ENCODE results near the gene TLR10. TPM values are rescaled to one million over a fixed set of nuclear protein-coding genes. Genes with fewer than 3 reads are reported as not detected.
A peak's percentile ranks its signal among the peaks of the same experiment; 100 is the strongest.

Gene TLR10
- total and polyA plus RNA-seq, 9 of the 15 experiments (the other 6 are each of a cell fraction or from before 2014, with no cell fraction given), result 0.03 to 0.05 TPM; not detected in 7

GRCh38 chr4:38822748-38823303 lies 40.0 kb upstream of the TLR10 start:
- CTCF ChIA-PET (ENCODE audit: low intra/inter-chr PET ratio), result no interaction called here
- POLR2A ChIA-PET, result interaction anchor here (1.0 kb wide), 1 partner anchor 10 kb away, joined by 4 read pairs; no protein-coding TSS in a partner anchor
- Histone ChIP-seq H3K27me3 (ENCODE audit: control insufficient read depth in 2 of 2, insufficient read depth in 2 of 2, low read length in 2 of 2) (peaks cover 6 to 16% of the 10 kb centered on the region in 2 experiments; a peak in 3 of 5 replicates), H3K4me2 (ENCODE audit: insufficient read depth, low read length) (no peak overlapping the region), H3K9ac (ENCODE audit: insufficient read depth in 1 of 2, low read depth in 2 of 2, low read length in 2 of 2) (no peak overlapping the region), H3K4me3 (no peak overlapping the region), H3K9me1 (ENCODE audit: control insufficient read depth, insufficient read depth, low read length) (no peaks in the 10 kb centered on the region), H4K20me1 (replicated peaks; ENCODE audit: control insufficient read depth, insufficient read depth, low read length) (no peaks in the 10 kb centered on the region), H3K36me3 (ENCODE audit: control insufficient read depth, insufficient read depth, low read length) (no peaks in the 10 kb centered on the region), H3K79me2 (ENCODE audit: control insufficient read depth, insufficient read depth, low read length) (no peaks in the 10 kb centered on the region), H3K4me1 (replicated peaks in 1 of 2; ENCODE audit: control insufficient read depth in 2 of 2, insufficient read depth in 2 of 2, low read length in 2 of 2) (peaks cover 0 to 5% of the 10 kb centered on the region in 2 experiments; a peak in 1 of 5 replicates), H3K9me3 (replicated peaks; ENCODE audit: control insufficient read depth, insufficient read depth, low read depth, low read length) (peaks cover 2% of the 10 kb centered on the region), H3K27ac (ENCODE audit: extremely low read depth, low read depth, low read length) (no peak overlapping the region), H2AFZ (ENCODE audit: low read depth, low read length) (no peak overlapping the region)
- FAIRE-seq (no peak), DNase-seq (ENCODE audit: extremely low read depth in 1 of 4, low spot score in 3 of 4) (no peak), ATAC-seq (no peak)
- in situ Hi-C loops (cut with MboI) (no loop called here), intact Hi-C loops (cut with micrococcal nuclease) (no loop called here)
- TF ChIP-seq ZNF766 (CRISPR knock-in tag; conservative IDR thresholded peaks at IDR 0.05) (peak; percentile 84), ZNF431 (CRISPR knock-in tag; IDR thresholded peaks at IDR 0.05) (peak; percentile 84), CEBPG (CRISPR knock-in tag; IDR thresholded peaks at IDR 0.05) (peak; percentile 20; the same call in 1 of the 2 replicates), CEBPG (tag; conservative IDR thresholded peaks at IDR 0.05 in 1 of 2, IDR thresholded peaks at IDR 0.05 in 1 of 2) (peak in 1 of 2 experiments; percentile 41; a peak in 1 of 4 replicates), ZNF445 (CRISPR knock-in tag; IDR thresholded peaks at IDR 0.05; ENCODE audit: low read depth) (no peak), TRIM24 (IDR thresholded peaks at IDR 0.05) (0 out of 4 replicates have a peak, but pooled peaks of 1 of the 2 experiments have one; percentile 17), ATF3 (IDR thresholded peaks at IDR 0.05) (peak; percentile 64; the same call in 1 of the 2 replicates), ATF3 (CRISPR knock-in tag; conservative IDR thresholded peaks at IDR 0.05) (no peak), STAG1 (CRISPR knock-in tag; IDR thresholded peaks at IDR 0.05; ENCODE audit: borderline replicate concordance) (no peak), ZBED1 (IDR thresholded peaks at IDR 0.05) (no peak), CEBPB (tag; IDR thresholded peaks at IDR 0.05) (peak; percentile 55; the same call in 1 of the 2 replicates), ZNF780A (CRISPR knock-in tag; IDR thresholded peaks at IDR 0.05) (no peak)
- TF ChIP-seq, protein P1, sequence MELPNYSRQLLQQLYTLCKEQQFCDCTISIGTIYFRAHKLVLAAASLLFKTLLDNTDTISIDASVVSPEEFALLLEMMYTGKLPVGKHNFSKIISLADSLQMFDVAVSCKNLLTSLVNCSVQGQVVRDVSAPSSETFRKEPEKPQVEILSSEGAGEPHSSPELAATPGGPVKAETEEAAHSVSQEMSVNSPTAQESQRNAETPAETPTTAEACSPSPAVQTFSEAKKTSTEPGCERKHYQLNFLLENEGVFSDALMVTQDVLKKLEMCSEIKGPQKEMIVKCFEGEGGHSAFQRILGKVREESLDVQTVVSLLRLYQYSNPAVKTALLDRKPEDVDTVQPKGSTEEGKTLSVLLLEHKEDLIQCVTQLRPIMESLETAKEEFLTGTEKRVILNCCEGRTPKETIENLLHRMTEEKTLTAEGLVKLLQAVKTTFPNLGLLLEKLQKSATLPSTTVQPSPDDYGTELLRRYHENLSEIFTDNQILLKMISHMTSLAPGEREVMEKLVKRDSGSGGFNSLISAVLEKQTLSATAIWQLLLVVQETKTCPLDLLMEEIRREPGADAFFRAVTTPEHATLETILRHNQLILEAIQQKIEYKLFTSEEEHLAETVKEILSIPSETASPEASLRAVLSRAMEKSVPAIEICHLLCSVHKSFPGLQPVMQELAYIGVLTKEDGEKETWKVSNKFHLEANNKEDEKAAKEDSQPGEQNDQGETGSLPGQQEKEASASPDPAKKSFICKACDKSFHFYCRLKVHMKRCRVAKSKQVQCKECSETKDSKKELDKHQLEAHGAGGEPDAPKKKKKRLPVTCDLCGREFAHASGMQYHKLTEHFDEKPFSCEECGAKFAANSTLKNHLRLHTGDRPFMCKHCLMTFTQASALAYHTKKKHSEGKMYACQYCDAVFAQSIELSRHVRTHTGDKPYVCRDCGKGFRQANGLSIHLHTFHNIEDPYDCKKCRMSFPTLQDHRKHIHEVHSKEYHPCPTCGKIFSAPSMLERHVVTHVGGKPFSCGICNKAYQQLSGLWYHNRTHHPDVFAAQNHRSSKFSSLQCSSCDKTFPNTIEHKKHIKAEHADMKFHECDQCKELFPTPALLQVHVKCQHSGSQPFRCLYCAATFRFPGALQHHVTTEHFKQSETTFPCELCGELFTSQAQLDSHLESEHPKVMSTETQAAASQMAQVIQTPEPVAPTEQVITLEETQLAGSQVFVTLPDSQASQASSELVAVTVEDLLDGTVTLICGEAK (IDR thresholded peaks at IDR 0.05), result no peak
- TF ChIP-seq, protein P1 (CRISPR knock-in tag; IDR thresholded peaks at IDR 0.05), result no peak
- BruUV-seq (replicated peaks), result no TSS peak
- 6% methylated on average over 5 of the region's 5 CpGs for WGBS (ENCODE audit: insufficient coverage, low coverage, missing lambda C conversion rate)

Measured in K562 (cell line).